ENCODE results near the gene RGL2.

RGL2 gene

DNA sequence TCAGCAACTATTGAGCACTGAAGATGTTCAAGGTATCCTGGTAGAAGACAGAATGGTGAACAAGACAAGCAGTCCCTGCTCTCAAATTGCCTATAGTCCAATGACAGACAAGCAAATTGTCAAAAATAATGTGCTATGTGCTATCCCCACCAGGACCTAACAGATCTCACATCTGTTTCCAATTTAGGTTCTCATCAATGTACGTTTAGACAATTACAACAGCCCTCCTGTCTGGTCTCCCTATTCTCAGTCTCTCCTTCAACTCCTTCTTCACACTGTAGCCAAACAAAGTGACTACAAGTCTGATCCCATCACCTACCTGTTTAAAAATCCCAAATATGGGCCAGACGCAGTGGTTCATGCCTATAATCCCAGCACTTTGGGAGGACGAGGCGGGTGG is 7.6 kb upstream of the RGL2 start:
- TF ChIP-seq, protein P1, sequence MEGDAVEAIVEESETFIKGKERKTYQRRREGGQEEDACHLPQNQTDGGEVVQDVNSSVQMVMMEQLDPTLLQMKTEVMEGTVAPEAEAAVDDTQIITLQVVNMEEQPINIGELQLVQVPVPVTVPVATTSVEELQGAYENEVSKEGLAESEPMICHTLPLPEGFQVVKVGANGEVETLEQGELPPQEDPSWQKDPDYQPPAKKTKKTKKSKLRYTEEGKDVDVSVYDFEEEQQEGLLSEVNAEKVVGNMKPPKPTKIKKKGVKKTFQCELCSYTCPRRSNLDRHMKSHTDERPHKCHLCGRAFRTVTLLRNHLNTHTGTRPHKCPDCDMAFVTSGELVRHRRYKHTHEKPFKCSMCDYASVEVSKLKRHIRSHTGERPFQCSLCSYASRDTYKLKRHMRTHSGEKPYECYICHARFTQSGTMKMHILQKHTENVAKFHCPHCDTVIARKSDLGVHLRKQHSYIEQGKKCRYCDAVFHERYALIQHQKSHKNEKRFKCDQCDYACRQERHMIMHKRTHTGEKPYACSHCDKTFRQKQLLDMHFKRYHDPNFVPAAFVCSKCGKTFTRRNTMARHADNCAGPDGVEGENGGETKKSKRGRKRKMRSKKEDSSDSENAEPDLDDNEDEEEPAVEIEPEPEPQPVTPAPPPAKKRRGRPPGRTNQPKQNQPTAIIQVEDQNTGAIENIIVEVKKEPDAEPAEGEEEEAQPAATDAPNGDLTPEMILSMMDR (IDR thresholded peaks at IDR 0.05; ENCODE audit: extremely low read depth, missing control alignments) = no peak
- no peak for DNase-seq (ENCODE audit: low spot score)

DNA sequence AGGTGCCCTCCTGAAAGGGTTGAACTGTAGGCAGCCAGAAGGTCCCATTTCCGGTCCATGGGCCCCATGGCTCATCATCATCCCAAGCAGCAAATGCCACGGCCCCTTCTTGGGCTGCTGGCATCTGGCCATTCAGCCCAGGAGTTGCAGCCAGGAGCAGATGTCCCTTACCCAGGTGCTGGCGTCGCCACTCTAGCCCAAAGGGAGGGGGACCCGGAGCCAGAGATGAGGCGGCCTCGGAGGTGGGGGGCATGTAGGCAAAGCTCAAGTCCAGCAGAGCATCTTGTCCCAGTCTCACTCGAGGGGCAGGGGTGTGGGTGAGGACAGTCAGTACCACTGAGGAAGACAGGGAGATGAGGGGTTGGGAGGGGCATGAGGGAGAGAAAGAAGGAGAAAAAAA is 6.3 kb upstream of the RGL2 start:
- TF ChIP-seq, protein P1 (IDR thresholded peaks at IDR 0.05; ENCODE audit: extremely low read depth, missing control alignments) = no peak
- no peak for DNase-seq (ENCODE audit: low spot score)

DNA sequence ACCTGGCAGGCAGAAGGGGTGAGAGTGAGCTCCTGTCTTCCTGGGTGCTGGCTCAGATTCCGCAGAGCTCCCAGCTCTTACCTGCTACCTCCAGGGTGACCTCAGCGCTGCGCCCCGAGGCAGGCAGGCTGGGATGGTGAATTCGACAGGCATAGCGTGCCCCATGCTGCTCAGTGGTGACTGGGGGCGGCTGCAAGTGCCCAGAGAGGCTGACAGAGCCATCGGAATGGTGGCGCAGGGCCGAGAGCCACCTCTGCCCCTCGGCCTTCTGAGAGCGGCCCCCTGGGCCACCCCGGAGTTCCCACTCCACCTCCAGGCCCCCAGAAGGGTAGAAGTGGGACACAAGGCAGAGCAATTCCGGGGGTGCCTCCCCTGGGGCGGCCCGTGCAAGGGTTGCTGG is 5.5 kb upstream of the RGL2 start:
- DNase-seq (ENCODE audit: low spot score) = no peak
- TF ChIP-seq, protein P1 (IDR thresholded peaks at IDR 0.05; ENCODE audit: extremely low read depth, missing control alignments) = no peak

DNA sequence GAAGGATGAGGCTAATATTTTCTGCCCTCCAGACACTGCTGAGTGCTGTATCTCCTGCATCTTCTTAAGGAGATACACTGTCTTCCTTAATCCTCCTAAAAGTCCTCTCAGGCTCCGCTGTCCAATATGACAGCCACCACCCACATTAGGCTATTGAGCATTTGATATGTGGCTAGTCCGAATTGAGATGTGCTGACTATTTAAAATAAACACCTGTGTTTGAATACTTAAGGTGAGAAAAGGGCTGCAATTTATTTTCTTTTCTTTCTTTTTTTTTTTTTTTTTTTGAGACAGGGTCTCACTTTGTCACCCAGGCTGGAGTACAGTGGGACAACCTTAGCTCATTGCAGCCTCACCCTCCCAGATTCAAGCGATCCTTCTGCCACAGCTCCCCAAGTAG is 3.1 kb upstream of the RGL2 start:
- no peak for DNase-seq (ENCODE audit: low spot score)
- TF ChIP-seq, protein P1 (IDR thresholded peaks at IDR 0.05; ENCODE audit: extremely low read depth, missing control alignments) = no peak

DNA sequence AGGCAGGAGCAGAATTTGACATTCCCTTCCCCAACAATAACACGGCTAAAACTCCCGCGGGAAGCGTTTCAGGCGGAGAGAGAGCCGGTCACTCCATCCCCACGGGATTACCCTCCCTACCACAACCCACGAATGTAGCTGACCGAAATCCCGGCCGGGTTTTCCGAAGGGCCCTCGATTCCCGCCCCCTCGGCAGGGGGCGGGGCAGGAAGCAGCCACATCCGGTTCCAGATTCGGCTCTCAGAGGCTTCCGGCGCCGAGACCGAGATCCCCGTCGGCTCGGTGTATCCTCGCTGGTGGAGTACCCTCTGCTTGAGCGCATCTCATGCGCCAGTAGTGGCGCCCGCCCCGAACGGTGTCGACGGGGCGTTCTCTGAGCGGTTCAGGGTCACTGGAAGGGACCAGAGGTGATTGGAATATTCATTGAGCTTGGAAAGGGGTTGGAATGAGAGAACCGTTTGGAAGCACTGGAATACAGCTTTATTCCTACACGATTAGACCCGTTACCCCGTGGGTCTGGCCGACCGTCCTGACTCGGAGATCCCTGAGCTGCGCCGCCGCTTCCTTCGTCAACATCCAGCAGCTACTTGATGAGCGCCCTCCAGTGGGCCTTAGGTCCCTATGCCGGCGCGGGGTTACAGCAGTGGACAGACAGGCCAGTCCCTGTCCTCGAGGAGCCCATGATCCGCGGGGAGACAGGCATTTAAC is 649 bp upstream of the RGL2 start:
- peak; percentile 90 for DNase-seq (ENCODE audit: low spot score)
- TF ChIP-seq, protein P1 (IDR thresholded peaks at IDR 0.05; ENCODE audit: extremely low read depth, missing control alignments) = peak; percentile 46

DNA sequence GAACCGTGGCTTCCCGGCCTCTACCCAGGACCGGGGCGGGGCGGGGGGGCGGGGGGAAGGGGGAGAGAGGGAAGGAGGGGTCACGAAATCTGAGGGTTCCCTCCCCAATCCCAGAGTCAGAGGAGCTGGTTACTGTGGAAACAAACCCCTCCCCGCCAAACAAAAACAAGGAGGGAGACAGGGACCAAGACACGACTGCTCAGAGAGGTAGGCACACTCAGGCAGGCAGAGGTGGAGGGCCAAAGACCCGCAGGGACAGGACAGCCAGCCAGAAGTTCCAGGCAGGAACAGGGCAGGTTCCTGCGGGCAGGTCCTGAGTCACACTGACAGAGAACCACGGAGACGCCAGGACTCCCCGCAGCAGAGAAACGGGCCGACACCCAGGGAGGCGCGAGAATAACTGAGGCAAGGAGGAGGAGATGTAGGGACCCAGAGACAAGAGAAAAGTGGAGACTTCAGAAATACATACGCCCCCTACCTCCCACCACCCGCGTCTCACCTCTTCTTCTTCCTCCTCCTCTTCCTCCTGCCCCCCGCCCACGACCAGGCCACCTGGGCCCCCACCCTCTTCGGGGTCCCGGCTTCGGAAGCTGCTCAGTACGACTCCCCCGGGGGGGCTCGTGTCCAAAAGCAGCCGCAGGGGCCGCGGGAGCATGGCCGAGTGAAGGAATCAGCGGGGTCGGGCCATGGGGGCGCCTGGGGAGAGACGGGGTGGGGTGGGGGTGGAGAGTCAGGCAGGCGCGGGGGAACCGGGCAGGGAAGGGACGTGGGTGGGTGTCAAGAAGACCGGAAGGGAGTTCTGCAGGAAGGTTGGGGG is 578 bp downstream of the RGL2 start:
- TF ChIP-seq, protein P1 (IDR thresholded peaks at IDR 0.05; ENCODE audit: extremely low read depth, missing control alignments) = no peak
- peak; percentile 84 for DNase-seq (ENCODE audit: low spot score)

DNA sequence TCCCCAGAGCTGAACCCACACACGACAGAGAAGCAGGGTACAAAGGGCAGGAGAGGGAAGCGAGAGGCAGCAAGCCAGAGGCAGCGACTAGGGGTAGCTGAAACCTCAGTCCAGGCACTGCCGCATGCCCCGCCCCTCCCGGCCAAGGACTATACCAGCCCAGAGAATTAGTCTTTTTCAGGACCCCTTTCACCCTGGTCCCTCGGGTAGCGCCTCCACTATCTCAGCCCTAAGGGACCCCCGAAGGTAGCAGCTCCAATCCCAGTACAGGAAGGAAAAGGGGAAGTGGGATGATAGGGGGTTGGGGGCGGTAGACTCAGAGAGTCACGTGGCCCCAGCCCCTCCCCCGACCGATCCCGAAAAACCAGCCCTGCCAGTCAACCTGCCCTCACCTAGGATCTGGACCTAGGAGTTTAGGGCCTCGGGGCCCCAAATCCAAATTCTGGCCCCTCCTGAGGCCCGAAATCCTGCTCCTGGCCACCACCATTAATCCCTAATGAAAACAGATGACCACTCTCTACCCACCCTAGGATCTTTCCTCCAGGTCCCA is 1.3 kb downstream of the RGL2 start:
- DNase-seq (ENCODE audit: low spot score) = peak; percentile 57
- TF ChIP-seq, protein P1 (IDR thresholded peaks at IDR 0.05; ENCODE audit: extremely low read depth, missing control alignments) = no peak

Measured in GM20000 (cell line).